Nephron progenitor cell (in vitro differentiated cells): Measurements from ENCODE around the gene SDK2.

ENCODE experiments used
- DNase-seq: peaks from one replicate; pipeline ENCODE4 v3.0.0; 2021
- H3K27ac Mint-ChIP-seq: 2 replicates; pipeline ENCODE4 v1.8.0; 2021; ENCODE audit warnings: mild to moderate bottlenecking, moderate library complexity, mixed read lengths
- H3K27me3 Mint-ChIP-seq: 2 replicates; pipeline ENCODE4 v1.8.0; 2021; ENCODE audit warnings: mild to moderate bottlenecking, low read depth, mixed read lengths; ENCODE audit not compliant: poor library complexity
- H3K36me3 Mint-ChIP-seq: 2 replicates; pipeline ENCODE4 v1.8.0; 2021; ENCODE audit warnings: low read depth, mixed read lengths
- H3K4me1 Mint-ChIP-seq: 2 replicates; pipeline ENCODE4 v1.8.0; 2021; ENCODE audit warnings: mixed read lengths
- H3K4me3 Mint-ChIP-seq: 2 replicates; pipeline ENCODE4 v1.8.0; 2021; ENCODE audit warnings: mild to moderate bottlenecking, moderate library complexity, mixed read lengths
- H3K9me3 Mint-ChIP-seq: 2 replicates; pipeline ENCODE4 v1.8.0; 2021; ENCODE audit warnings: mild to moderate bottlenecking, moderate library complexity, mixed read lengths
- CTCF ChIP-seq: fragments of 200-600 bp; sonication (generic); IDR thresholded peaks from 2 replicates; pipeline ENCODE4 v1.5.0; 2021; ENCODE audit warnings: antibody characterized with exemption

Gene SDK2

GRCh38 chr17:73402466-73402865, 241.8 kb downstream of the SDK2 start:
- H3K4me1 Mint-ChIP-seq, result peaks cover 11% of the 10 kb centered on the region
- H3K27me3 Mint-ChIP-seq, result peaks cover 14% of the 10 kb centered on the region
- H3K36me3 Mint-ChIP-seq, result peaks cover 40% of the 10 kb centered on the region
- H3K4me3 Mint-ChIP-seq, result no peak overlapping the region
- H3K27ac Mint-ChIP-seq, result no peak overlapping the region
- H3K9me3 Mint-ChIP-seq, result no peaks in the 10 kb centered on the region
- no peak for TF ChIP-seq CTCF
- no peak for DNase-seq

- Mint-ChIP-seq H3K36me3 (peaks cover 45% of the 10 kb centered on the region), H3K27ac (no peak overlapping the region), H3K4me3 (no peak overlapping the region), H3K27me3 (peaks cover 9% of the 10 kb centered on the region), H3K9me3 (no peaks in the 10 kb centered on the region), H3K4me1 (peaks cover 17% of the 10 kb centered on the region)
- TF ChIP-seq CTCF, result no peak
- DNase-seq, result peak; percentile 62
Measured at GRCh38 chr17:73401911-73402310, 242.3 kb downstream of the SDK2 start.

- peaks cover 21% of the 10 kb centered on the region for H3K4me1 Mint-ChIP-seq
- H3K9me3 Mint-ChIP-seq, result no peaks in the 10 kb centered on the region
- TF ChIP-seq CTCF, result no peak
- peaks cover 6% of the 10 kb centered on the region for H3K27me3 Mint-ChIP-seq
- no peak overlapping the region for H3K4me3 Mint-ChIP-seq
- no peak overlapping the region for H3K27ac Mint-ChIP-seq
- H3K36me3 Mint-ChIP-seq, result peaks cover 50% of the 10 kb centered on the region
- DNase-seq, result no peak
Measured at GRCh38 chr17:73400915-73401545, 243.2 kb downstream of the SDK2 start.

GRCh38 chr17:73399056-73399455, 245.2 kb downstream of the SDK2 start:
- DNase-seq, result no peak
- no peak for TF ChIP-seq CTCF
- H3K9me3 Mint-ChIP-seq, result no peaks in the 10 kb centered on the region
- H3K36me3 Mint-ChIP-seq, result peaks cover 41% of the 10 kb centered on the region
- H3K27me3 Mint-ChIP-seq, result no peaks in the 10 kb centered on the region
- no peak overlapping the region for H3K4me3 Mint-ChIP-seq
- peaks cover 24% of the 10 kb centered on the region for H3K4me1 Mint-ChIP-seq
- no peak overlapping the region for H3K27ac Mint-ChIP-seq

GRCh38 chr17:73397856-73398540, 246.2 kb downstream of the SDK2 start:
- H3K36me3 Mint-ChIP-seq, result peaks cover 36% of the 10 kb centered on the region
- peaks cover 25% of the 10 kb centered on the region for H3K4me1 Mint-ChIP-seq
- no peak overlapping the region for H3K27ac Mint-ChIP-seq
- TF ChIP-seq CTCF, result no peak
- H3K4me3 Mint-ChIP-seq, result no peak overlapping the region
- H3K27me3 Mint-ChIP-seq, result no peaks in the 10 kb centered on the region
- no peak for DNase-seq
- H3K9me3 Mint-ChIP-seq, result no peaks in the 10 kb centered on the region

GRCh38 chr17:73397278-73397826, 246.9 kb downstream of the SDK2 start:
- peaks cover 36% of the 10 kb centered on the region for H3K36me3 Mint-ChIP-seq
- H3K27ac Mint-ChIP-seq, result no peak overlapping the region
- no peak overlapping the region for H3K4me3 Mint-ChIP-seq
- no peaks in the 10 kb centered on the region for H3K9me3 Mint-ChIP-seq
- H3K4me1 Mint-ChIP-seq, result peaks cover 25% of the 10 kb centered on the region
- no peaks in the 10 kb centered on the region for H3K27me3 Mint-ChIP-seq
- no peak for TF ChIP-seq CTCF
- no peak for DNase-seq
